NCI-H2227 (cell line): ENCODE measurements around the gene GULP1.

Experiments used
- DNase-seq: peaks from one replicate; lab custom pipeline; 2025; ENCODE audit not compliant: unreplicated experiment; lab: John Stamatoyannopoulos, UW

The GULP1 gene

GRCh38 chr2:188414869-188415753 lies 123.4 kb downstream of the GULP1 start:
- DNase-seq: no peak

GRCh38 chr2:188415754-188416083 lies 124.0 kb downstream of the GULP1 start:
- no peak for DNase-seq

- DNase-seq: no peak
Measured at GRCh38 chr2:188416367-188416766, 124.7 kb downstream of the GULP1 start.

- DNase-seq: no peak
Measured at GRCh38 chr2:188422726-188423125, 131.1 kb downstream of the GULP1 start.

- DNase-seq: no peak
Measured at GRCh38 chr2:188425266-188425665, 133.6 kb downstream of the GULP1 start.

- DNase-seq: no peak
Measured at GRCh38 chr2:188426121-188426520, 134.4 kb downstream of the GULP1 start.

GRCh38 chr2:188430705-188431104 lies 139.0 kb downstream of the GULP1 start:
- no peak for DNase-seq

GRCh38 chr2:188434018-188434417 lies 142.3 kb downstream of the GULP1 start:
- DNase-seq: no peak

- no peak for DNase-seq
Measured at GRCh38 chr2:188435115-188435514, 143.4 kb downstream of the GULP1 start.

GRCh38 chr2:188437537-188437936 lies 145.9 kb downstream of the GULP1 start:
- DNase-seq: no peak

GRCh38 chr2:188439986-188440385 lies 148.3 kb downstream of the GULP1 start:
- DNase-seq: no peak

- DNase-seq: no peak
Measured at GRCh38 chr2:188440849-188441248, 149.2 kb downstream of the GULP1 start.

- DNase-seq: no peak
Measured at GRCh38 chr2:188441288-188441947, 149.7 kb downstream of the GULP1 start.

GRCh38 chr2:188443207-188443606 lies 151.5 kb downstream of the GULP1 start:
- no peak for DNase-seq

GRCh38 chr2:188444106-188444835 lies 152.6 kb downstream of the GULP1 start:
- DNase-seq: no peak

GRCh38 chr2:188449561-188449960 lies 157.9 kb downstream of the GULP1 start:
- DNase-seq: no peak

- DNase-seq: no peak
Measured at GRCh38 chr2:188449971-188450370, 158.3 kb downstream of the GULP1 start.

- no peak for DNase-seq
Measured at GRCh38 chr2:188450732-188451483, 159.2 kb downstream of the GULP1 start.

- no peak for DNase-seq
Measured at GRCh38 chr2:188452084-188452483, 160.4 kb downstream of the GULP1 start.

- DNase-seq: no peak
Measured at GRCh38 chr2:188456114-188456909, 164.6 kb downstream of the GULP1 start.
